Thyroid gland (tissue), 4 donors: ENCODE data around the gene TBXAS1.

ENCODE experiments used
- POLR2A ChIP-seq, 2 donors: fragments of 450-650 bp; IDR thresholded peaks; one replicate each; pipeline ENCODE4 v1.6.1; 2017; ENCODE audit warnings: antibody characterized with exemption in 2 of 2, mild to moderate bottlenecking in 2 of 2, moderate library complexity in 1 of 2
- TF ChIP-seq, protein P1 (sequence below), 6 experiments: fragments of 200-600 bp in 3 of 6; fragments of 450-650 bp in 3 of 6; sonication (generic) in 3 of 6; IDR thresholded peaks; one replicate each; pipeline ENCODE4 v1.5.1; 2016 to 2019; ENCODE audit warnings: antibody characterized with exemption in 6 of 6, mild to moderate bottlenecking in 2 of 6, inconsistent platforms in 1 of 6, moderate library complexity in 1 of 6

DNA sequence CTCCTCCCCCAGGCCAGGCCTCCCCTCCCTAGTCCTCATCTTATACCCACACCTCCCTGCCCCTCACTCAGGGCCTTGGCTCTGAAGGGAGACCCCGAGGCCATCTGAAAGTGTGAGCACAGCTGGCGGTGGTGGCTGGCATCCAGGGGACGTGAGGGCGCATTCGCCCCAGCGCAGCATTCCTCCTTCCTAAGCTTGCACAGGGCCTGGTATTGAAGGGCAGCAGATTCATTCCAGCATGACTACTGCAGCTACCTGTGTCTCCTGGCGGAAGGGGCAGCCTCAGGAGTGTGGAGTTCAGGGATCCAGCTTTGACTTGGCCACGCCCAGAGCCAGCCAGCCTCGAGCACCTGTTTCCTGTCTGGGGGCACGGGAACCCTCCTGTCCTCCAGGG, 161.1 kb downstream of the TBXAS1 start:
- TF ChIP-seq, protein P1, sequence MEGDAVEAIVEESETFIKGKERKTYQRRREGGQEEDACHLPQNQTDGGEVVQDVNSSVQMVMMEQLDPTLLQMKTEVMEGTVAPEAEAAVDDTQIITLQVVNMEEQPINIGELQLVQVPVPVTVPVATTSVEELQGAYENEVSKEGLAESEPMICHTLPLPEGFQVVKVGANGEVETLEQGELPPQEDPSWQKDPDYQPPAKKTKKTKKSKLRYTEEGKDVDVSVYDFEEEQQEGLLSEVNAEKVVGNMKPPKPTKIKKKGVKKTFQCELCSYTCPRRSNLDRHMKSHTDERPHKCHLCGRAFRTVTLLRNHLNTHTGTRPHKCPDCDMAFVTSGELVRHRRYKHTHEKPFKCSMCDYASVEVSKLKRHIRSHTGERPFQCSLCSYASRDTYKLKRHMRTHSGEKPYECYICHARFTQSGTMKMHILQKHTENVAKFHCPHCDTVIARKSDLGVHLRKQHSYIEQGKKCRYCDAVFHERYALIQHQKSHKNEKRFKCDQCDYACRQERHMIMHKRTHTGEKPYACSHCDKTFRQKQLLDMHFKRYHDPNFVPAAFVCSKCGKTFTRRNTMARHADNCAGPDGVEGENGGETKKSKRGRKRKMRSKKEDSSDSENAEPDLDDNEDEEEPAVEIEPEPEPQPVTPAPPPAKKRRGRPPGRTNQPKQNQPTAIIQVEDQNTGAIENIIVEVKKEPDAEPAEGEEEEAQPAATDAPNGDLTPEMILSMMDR (IDR thresholded peaks at IDR 0.05), result no peak
- TF ChIP-seq POLR2A (IDR thresholded peaks at IDR 0.05), result no peak
